OCI-LY1 (cell line): ENCODE measurements around the gene PLSCR2.
"Not testable (repeated sequence)": the region's sequence is repeated elsewhere in the genome, so short reads cannot be mapped to it uniquely, and the experiment has no call there.

ENCODE experiments used
- H2AFZ ChIP-seq: fragments of 200-600 bp; sonication (generic), shearing (Covaris generic); 2 replicates; pipeline ENCODE4 v1.6.0; 2014; ENCODE audit warnings: antibody characterized with exemption, mild to moderate bottlenecking, low read length
- H3F3A ChIP-seq: fragments of 200-600 bp; sonication (generic), shearing (Covaris generic); 2 replicates; pipeline ENCODE4 v1.6.0; 2014; ENCODE audit warnings: mild to moderate bottlenecking, antibody characterized with exemption, low read length, moderate library complexity; ENCODE audit not compliant: insufficient read depth
- H3K27ac ChIP-seq: fragments of 200-600 bp; sonication (generic); 2 replicates; pipeline ENCODE4 v1.5.1; 2014; ENCODE audit warnings: low read length, mixed run types, mild to moderate bottlenecking, low read depth; ENCODE audit not compliant: poor library complexity, severe bottlenecking
- H3K27me3 ChIP-seq: fragments of 200-600 bp; sonication (generic); 2 replicates; pipeline ENCODE4 v1.6.0; 2014; ENCODE audit warnings: antibody characterized with exemption, mild to moderate bottlenecking, low read length, moderate library complexity; ENCODE audit not compliant: insufficient read depth
- H3K36me3 ChIP-seq: fragments of 200-600 bp; sonication (generic); 2 replicates; pipeline ENCODE4 v1.6.1; 2014; ENCODE audit warnings: mild to moderate bottlenecking, antibody characterized with exemption, low read length, moderate library complexity, mixed read lengths; ENCODE audit not compliant: insufficient read depth
- H3K4me1 ChIP-seq: fragments of 200-600 bp; sonication (generic); 2 replicates; pipeline ENCODE4 v1.5.1; 2014; ENCODE audit warnings: mild to moderate bottlenecking, low read length, moderate library complexity; ENCODE audit not compliant: insufficient read depth, severe bottlenecking
- H3K4me2 ChIP-seq: fragments of 200-600 bp; sonication (generic), shearing (Covaris generic); 2 replicates; pipeline ENCODE4 v1.6.1; 2014; ENCODE audit warnings: low read length
- H3K4me3 ChIP-seq: fragments of 200-600 bp; sonication (generic); 2 replicates; pipeline ENCODE4 v1.5.1; 2014; ENCODE audit warnings: low read length, low read depth, mild to moderate bottlenecking, mixed read lengths; ENCODE audit not compliant: poor library complexity, severe bottlenecking
- H3K79me2 ChIP-seq: fragments of 200-600 bp; shearing (Covaris generic); 2 replicates; pipeline ENCODE4 v1.6.1; 2016; ENCODE audit warnings: mixed run types, low read length, mixed read lengths; ENCODE audit not compliant: insufficient read depth
- H3K9ac ChIP-seq: fragments of 200-600 bp; sonication (generic), shearing (Covaris generic); 2 replicates; pipeline ENCODE4 v1.6.1; 2014; ENCODE audit warnings: mild to moderate bottlenecking, low read length, mixed read lengths
- H3K9me2 ChIP-seq: fragments of 200-600 bp; sonication (generic), shearing (Covaris generic); 2 replicates; pipeline ENCODE4 v1.6.1; 2014; ENCODE audit warnings: low read depth, mild to moderate bottlenecking, low read length, mixed read lengths
- H3K9me3 ChIP-seq: fragments of 200-600 bp; shearing (Covaris generic); 2 replicates; pipeline ENCODE4 v1.6.1; 2014; ENCODE audit warnings: low read length, mixed read lengths
- H4K20me1 ChIP-seq: fragments of 200-600 bp; sonication (generic), shearing (Covaris generic); 2 replicates; pipeline ENCODE4 v1.6.0; 2016; ENCODE audit warnings: mild to moderate bottlenecking, low read length; ENCODE audit not compliant: insufficient read depth
- CTCF ChIP-seq: fragments of 200-600 bp; sonication (generic), shearing (Covaris generic); IDR thresholded peaks from 2 replicates; pipeline ENCODE4 v1.5.1; 2017; ENCODE audit warnings: mild to moderate bottlenecking, antibody characterized with exemption, low read length, moderate library complexity, mixed read lengths
- EZH2 ChIP-seq: fragments of 200-600 bp; sonication (generic), shearing (Covaris generic); IDR thresholded peaks from 2 replicates; pipeline ENCODE4 v1.8.0; 2017; ENCODE audit warnings: borderline replicate concordance, mixed run types, mild to moderate bottlenecking, antibody characterized with exemption, low read length, moderate library complexity, mixed read lengths

Gene PLSCR2

GRCh38 chr3:146476094-146476740, 6.9 kb upstream of the PLSCR2 start:
- TF ChIP-seq EZH2, result no peak
- no peak for TF ChIP-seq CTCF
- Histone ChIP-seq H3K4me3 (no peak overlapping the region), H2AFZ (no peak overlapping the region), H3K27ac (no peak overlapping the region), H3K27me3 (no peaks in the 10 kb centered on the region), H3K4me1 (no peaks in the 10 kb centered on the region), H3K36me3 (no peaks in the 10 kb centered on the region), H3K9me3 (no peaks in the 10 kb centered on the region), H3K9ac (no peak overlapping the region), H3K4me2 (no peak overlapping the region), H4K20me1 (no peaks in the 10 kb centered on the region), H3F3A (no peaks in the 10 kb centered on the region), H3K79me2 (no peaks in the 10 kb centered on the region), H3K9me2 (no peaks in the 10 kb centered on the region)

GRCh38 chr3:146474976-146475375, 5.6 kb upstream of the PLSCR2 start:
- H3K9me3 ChIP-seq, H3K9me2 ChIP-seq, H3F3A ChIP-seq, H3K4me1 ChIP-seq, H3K4me3 ChIP-seq, H3K79me2 ChIP-seq, H3K9ac ChIP-seq, H2AFZ ChIP-seq, H3K36me3 ChIP-seq, H4K20me1 ChIP-seq, H3K27me3 ChIP-seq, H3K4me2 ChIP-seq, H3K27ac ChIP-seq: not testable (repeated sequence)

GRCh38 chr3:146473726-146474125, 4.4 kb upstream of the PLSCR2 start:
- Histone ChIP-seq H3K4me3 (no peak overlapping the region), H3K9me3 (no peaks in the 10 kb centered on the region), H3K4me1 (peaks cover 18% of the 10 kb centered on the region), H3K36me3 (no peaks in the 10 kb centered on the region), H3K79me2 (no peaks in the 10 kb centered on the region), H3K9me2 (no peaks in the 10 kb centered on the region), H3F3A (0 out of 2 replicates have a peak, but pooled peaks cover 1% of the 10 kb centered on the region), H3K27ac (no peak overlapping the region), H3K27me3 (no peaks in the 10 kb centered on the region), H3K4me2 (no peak overlapping the region), H2AFZ (no peak overlapping the region), H3K9ac (no peak overlapping the region), H4K20me1 (no peaks in the 10 kb centered on the region)
- TF ChIP-seq CTCF, result no peak
- no peak for TF ChIP-seq EZH2

GRCh38 chr3:146472611-146473010, 3.2 kb upstream of the PLSCR2 start:
- no peak overlapping the region for H3K27ac ChIP-seq
- no peaks in the 10 kb centered on the region for H3K36me3 ChIP-seq
- no peaks in the 10 kb centered on the region for H3K27me3 ChIP-seq
- H3K79me2 ChIP-seq, result no peaks in the 10 kb centered on the region
- H3K4me1 ChIP-seq, result peaks cover 21% of the 10 kb centered on the region
- H4K20me1 ChIP-seq, result no peaks in the 10 kb centered on the region
- no peak overlapping the region for H3K4me3 ChIP-seq
- no peak overlapping the region for H3K9ac ChIP-seq
- H3K9me2 ChIP-seq, result no peaks in the 10 kb centered on the region
- H3F3A ChIP-seq, result 0 out of 2 replicates have a peak, but pooled peaks cover 3% of the 10 kb centered on the region
- no peak for TF ChIP-seq EZH2
- no peak for TF ChIP-seq CTCF
- no peak overlapping the region for H3K4me2 ChIP-seq
- no peak overlapping the region for H2AFZ ChIP-seq
- no peaks in the 10 kb centered on the region for H3K9me3 ChIP-seq
